GM18909 (cell line): ENCODE data around the gene NEK2.
A peak's percentile ranks its signal among the peaks of the same experiment; 100 is the strongest.
"Not testable (repeated sequence)": the region's sequence is repeated elsewhere in the genome, so short reads cannot be mapped to it uniquely, and the experiment has no call there.

ENCODE experiments used
- ATAC-seq: cut with Tn5 transposase; IDR thresholded peaks from one replicate; pipeline ENCODE4 v1.9.1; 2021; ENCODE audit warnings: mild to moderate bottlenecking; ENCODE audit not compliant: unreplicated experiment, poor library complexity

The NEK2 gene

GRCh38 chr1:211635597-211636205 lies 39.7 kb downstream of the NEK2 start:
- no peak for ATAC-seq

DNA sequence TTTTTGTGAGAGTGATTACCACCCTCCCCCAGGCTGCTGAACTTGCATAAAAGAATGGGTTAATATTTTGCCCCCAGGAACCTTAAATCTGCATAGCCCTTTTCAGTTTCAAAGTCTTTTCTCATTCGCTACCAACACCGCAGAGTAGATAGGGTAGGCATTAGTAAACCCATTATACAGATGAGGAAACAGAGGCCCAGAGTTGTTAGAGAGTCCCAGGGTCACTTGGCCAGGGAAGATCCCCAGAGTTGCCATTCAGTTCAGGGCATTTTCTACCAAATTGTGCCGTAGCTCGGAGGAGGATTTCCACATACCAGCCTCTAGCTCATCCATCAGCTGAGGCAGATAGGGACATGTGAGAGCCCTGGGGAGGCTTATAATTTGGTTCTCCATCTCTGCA lies 40.5 kb downstream of the NEK2 start:
- no peak for ATAC-seq

DNA sequence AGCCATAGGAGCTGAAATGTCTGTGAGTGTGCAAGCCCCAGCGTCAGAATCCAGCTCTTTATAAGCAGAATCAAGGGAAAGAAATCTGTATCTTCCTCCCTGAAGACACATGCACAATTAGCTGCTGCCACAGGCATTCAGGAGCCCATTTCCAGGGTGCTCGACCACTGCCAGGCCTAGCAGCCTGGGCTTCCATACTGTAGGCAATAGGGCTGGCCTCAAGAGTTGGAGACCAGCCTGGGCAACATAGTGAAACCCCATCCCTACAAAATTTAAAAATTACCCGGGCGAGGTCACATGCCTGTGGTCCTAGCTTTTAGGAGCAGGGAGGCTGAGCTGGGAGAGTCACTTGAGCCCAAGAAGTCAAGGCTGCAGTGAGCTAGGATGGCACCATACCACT lies 41.0 kb downstream of the NEK2 start:
- ATAC-seq, result no peak

DNA sequence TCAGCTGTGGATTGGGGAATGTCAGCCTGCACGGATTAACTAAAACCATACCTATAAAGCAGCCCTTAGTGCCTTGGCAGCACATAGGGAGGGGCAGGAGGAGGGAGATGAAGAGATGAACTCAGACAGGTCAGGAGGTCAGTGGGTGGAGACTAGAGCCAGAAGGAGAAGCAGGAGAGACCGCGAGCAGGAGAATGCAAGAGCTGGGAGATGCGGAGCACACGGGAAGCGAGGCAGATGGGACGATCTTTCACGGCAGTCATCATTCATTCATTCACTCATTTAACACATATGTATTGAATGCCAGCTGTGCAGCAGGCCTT lies 41.9 kb downstream of the NEK2 start:
- no peak for ATAC-seq

GRCh38 chr1:211632808-211633523 lies 42.5 kb downstream of the NEK2 start:
- peak; percentile 38 for ATAC-seq

GRCh38 chr1:211632117-211632807 lies 43.2 kb downstream of the NEK2 start:
- peak; percentile 79 for ATAC-seq

DNA sequence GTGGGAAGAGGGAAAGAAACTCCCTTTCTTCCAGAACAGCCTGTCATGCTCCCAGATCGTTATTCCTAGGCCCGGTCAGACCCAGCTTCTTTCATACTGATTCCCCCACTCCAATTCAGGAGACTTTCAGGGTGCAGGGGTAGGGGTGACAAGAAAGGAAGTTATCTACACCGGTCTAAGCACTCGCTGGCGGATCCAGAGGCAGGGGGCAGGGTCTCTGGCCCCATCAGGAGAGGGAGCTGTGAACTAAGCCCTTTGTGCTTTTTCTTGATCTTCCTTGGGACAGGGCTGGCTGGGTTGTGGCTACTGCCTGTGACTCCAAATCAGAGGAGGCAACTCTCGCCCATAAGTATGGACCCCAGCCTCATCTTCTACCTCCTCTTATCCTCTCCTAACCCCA lies 44.3 kb downstream of the NEK2 start:
- no peak for ATAC-seq

DNA sequence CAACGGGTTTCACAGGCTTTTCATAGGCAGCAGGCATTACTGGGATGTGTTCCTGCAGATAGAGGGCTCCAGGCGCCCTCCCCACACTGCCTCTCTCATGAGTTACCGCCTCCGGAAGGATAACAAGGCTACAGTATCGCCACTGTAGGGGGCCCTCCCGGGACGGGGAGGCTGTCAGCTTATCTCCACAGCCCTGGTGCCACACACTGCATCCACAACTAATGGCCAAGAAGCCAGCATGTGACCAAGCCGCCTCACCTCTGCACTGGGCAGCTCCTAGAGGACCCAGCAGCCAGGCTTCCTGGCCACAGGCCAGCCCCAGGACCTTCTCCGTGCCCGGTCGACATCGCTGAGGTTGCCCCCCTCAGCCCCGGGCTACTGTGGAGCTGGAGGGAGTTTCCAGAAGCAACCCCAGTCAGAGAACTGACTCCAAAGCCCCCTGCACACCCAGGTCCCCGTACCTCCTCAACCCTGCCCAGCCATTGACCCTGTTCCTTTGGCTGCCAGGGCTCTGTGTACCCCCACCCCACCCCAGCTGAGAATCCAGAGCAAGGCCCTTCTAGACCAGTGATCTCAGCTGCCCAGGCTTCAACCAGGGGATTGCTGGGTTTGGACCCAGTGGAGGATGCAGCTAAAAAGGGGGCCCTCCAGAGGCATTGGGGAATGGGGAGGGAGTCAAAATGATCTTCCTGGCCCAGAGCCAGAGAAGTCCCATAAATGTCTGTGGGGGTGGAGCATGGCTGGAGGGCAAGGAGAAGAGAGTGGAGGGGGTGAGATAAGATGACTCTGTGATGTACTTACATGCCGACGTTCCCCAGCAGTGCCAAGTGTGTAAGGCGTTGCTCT lies 45.0 kb downstream of the NEK2 start:
- ATAC-seq, result no peak

DNA sequence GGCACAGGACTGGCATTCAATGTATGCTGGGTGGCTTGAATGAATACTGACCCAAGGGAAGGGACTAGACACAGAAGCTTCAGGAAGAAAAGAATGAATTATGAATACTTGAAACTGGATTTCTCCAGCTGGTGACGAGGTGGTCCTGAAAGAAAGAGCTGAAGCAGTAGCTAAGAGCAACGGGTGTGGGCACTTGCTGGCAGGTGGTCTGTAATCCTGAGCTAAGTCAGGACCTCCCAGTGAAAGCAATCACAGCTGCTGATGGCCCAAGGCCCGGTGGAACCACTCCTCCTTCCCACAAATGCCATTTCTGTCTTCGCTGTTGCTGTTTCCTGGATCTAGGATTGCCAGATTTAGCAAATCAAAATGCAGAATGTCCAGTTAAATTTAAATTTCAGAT lies 47.0 kb downstream of the NEK2 start:
- no peak for ATAC-seq

DNA sequence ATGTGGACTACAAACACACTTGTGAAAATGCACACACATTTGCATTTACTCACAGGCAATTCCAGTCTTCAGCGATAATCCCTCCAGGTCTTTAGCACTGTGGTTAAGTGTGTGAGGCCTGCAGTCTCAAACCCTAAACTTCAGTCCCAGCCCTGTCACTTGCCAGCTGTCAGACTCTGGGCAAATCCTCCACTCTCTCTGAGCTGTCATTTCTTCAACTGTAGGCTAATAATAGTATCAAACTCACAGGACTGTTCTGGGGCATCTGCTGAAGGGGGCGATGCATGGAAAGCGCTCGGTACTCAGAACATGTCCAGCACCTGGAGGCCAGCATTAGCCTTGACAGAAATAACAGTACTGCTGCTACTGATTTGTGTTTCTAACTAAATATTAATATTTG lies 48.2 kb downstream of the NEK2 start:
- no peak for ATAC-seq

DNA sequence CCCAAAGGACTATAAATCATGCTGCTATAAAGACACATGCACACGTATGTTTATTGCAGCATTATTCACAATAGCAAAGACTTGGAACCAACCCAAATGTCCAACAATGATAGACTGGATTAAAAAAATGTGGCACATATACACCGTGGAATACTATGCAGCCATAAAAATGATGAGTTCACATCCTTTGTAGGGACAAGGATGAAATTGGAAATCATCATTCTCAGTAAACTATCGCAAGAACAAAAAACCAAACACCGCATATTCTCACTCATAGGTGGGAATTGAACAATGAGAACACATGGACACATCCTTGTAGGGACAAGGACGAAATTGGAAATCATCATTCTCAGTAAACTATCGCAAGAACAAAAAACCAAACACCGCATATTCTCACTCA lies 49.6 kb downstream of the NEK2 start:
- not testable (repeated sequence) for ATAC-seq

- no peak for ATAC-seq
Observed at GRCh38 chr1:211625040-211625439, 50.4 kb downstream of the NEK2 start.

DNA sequence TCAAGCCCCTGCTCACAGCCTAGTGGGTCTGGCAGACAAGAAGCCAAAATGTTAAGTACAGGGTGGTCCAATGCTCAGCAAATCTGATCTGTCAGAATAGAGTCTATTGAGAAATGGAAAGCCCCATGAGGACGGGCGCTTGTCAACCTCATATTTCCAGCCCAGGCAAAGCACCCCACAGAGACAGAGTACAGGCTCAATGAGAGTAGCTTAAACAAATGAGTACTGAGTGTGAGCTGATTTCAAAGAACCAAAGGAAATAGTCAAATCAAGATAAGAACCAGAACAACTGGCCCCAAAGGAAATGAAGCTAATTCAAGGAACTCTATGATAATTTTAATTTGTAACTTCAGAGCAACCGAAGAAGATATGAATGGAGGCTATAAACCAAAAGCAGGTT lies 51.9 kb downstream of the NEK2 start:
- ATAC-seq, result no peak

DNA sequence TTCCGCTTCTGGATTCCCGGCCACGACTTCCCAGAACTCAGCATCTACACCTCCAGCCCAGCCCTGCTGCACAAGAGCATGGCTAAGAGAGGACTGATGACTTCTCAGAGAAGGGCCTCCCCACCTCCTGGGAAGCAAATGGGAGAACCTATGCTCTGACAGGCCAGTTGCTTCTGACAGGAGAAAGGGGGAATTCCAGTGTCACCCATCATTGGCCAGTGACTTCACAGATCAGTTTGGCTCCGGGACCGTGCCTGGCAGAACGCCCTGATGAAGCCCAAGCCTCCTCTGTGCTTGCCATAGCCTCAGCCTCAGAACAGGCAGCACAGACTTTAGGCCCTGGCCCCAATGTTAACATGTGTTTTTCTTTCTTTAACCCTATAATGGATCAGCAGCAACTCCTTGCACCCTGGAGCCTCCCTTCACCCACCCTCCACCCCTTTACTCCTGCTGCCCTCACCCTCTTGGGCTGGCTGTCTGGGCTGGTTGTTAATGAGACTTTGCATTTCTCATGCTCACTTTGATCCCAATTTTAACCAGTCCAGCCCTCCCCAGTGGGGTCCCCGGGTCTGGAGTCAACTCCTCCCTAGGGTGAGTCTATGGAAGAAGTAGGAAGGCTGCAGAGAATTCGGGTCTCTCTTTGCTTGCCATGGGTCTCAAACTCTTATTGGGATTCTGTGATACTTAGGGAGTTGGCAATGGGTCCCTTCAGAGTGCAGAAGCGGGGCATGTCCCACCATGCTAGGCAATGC lies 53.8 kb downstream of the NEK2 start:
- no peak for ATAC-seq

- no peak for ATAC-seq
Observed at GRCh38 chr1:211620097-211620496, 55.3 kb downstream of the NEK2 start.

GRCh38 chr1:211619033-211619996 lies 56.1 kb downstream of the NEK2 start:
- no peak for ATAC-seq

- ATAC-seq, result no peak
Observed at GRCh38 chr1:211616965-211617297, 58.5 kb downstream of the NEK2 start.

DNA sequence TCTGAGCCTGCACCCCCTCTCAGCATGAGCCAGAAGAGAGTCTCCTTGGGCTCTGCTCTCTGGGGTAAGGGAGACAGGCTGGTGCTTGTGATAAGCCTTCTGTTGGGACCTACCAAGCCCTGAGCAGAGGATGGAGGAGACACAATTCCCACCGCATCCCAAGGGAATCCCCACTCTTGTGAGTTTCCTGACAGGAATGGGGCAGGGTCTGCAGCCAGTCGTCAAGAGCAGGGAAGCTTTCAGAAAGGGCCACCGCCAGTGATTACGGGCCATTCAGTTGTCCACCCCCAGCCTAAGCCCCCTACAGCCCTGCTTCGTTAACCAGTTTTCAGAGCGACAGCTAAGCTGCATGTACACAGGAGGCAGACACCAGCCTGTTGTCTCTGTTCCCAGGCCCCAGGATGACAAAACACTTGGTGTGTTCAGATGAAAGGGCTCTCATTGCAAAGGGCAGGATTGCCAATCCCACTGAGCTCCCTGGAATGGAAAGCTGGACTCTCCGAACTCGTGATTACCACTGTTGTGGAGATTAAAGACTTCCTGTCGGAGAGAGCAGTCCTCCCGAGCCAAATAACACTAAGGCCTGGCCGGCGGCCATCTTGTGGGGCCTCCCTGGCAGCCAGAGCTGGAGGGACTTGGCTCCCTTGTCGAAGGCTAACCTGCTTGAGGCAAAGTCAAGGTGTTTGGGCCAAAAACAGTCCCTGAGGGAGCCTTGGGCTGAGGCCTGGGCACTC lies 59.0 kb downstream of the NEK2 start:
- no peak for ATAC-seq

GRCh38 chr1:211614615-211615014 lies 60.8 kb downstream of the NEK2 start:
- no peak for ATAC-seq
